ENCODE measurements around the gene FAT3. TPM values are rescaled to one million over a fixed set of nuclear protein-coding genes. Genes with fewer than 3 reads are reported as not detected.

The FAT3 gene
- polyA plus RNA-seq, 3 donors, result not detected

DNA sequence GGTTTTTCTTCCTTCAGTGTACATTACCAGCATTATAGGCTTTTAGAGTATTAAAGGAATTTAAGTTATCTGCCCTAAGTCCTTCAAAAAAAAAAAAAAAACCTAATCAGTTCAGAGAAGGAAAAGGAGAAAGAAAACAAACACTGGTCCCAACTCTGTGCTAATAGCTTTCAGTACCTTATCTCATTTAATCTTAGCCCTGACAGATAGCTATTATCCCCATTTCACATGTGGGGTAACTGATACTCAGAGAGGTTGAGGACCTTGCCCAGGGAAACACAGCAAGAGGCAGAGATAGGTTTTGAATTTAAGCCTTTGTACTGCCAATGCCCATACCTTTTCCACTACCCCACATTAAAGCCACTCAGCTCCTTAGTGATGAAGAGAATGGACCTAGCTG is 43.4 kb downstream of the FAT3 start:
- H3K36me3 Mint-ChIP-seq, result no peaks in the 10 kb centered on the region
- Histone ChIP-seq H3K4me3 (replicated peaks in 1 of 3; ENCODE audit: low read depth in 2 of 3, low read length in 3 of 3) (no peak overlapping the region), H3K27ac (ENCODE audit: low read depth in 1 of 2, low read length in 2 of 2) (no peak overlapping the region), H2AFZ (ENCODE audit: insufficient read depth, low read depth, low read length, poor library complexity, severe bottlenecking) (no peak overlapping the region), H4K20me1 (ENCODE audit: insufficient read depth, low read length) (no peaks in the 10 kb centered on the region), H3K4me1 (ENCODE audit: control insufficient read depth in 1 of 2, insufficient read depth in 2 of 2, low read length in 2 of 2) (no peaks in the 10 kb centered on the region), H3K27me3 (ENCODE audit: control insufficient read depth in 2 of 2, insufficient read depth in 2 of 2, low read length in 2 of 2) (no peaks in the 10 kb centered on the region), H3K9me3 (replicated peaks in 1 of 2; ENCODE audit: control insufficient read depth in 1 of 2, insufficient read depth in 1 of 2, low read length in 2 of 2) (no peaks in the 10 kb centered on the region), H3K36me3 (replicated peaks in 1 of 2; ENCODE audit: control insufficient read depth in 1 of 2, insufficient read depth in 2 of 2, low read length in 2 of 2) (no peaks in the 10 kb centered on the region), H3K4me2 (replicated peaks; ENCODE audit: extremely low read depth, low read length, poor library complexity, severe bottlenecking) (no peak overlapping the region), H3K9ac (ENCODE audit: insufficient read depth, low read length, poor library complexity, severe bottlenecking) (no peak overlapping the region), H3K79me2 (ENCODE audit: insufficient read depth, low read length) (no peaks in the 10 kb centered on the region)
- no peaks in the 10 kb centered on the region for H3K4me1 Mint-ChIP-seq
- no peak for DNase-seq
- H3K4me3 Mint-ChIP-seq, result no peak overlapping the region
- intact Hi-C loops (cut with micrococcal nuclease), result no loop called here
- H3K9me3 Mint-ChIP-seq, result peaks cover 0 to 4% (median 2%) of the 10 kb centered on the region in 7 donors
- peaks cover 0 to 1% (median 0%) of the 10 kb centered on the region in 3 donors for H3K27me3 Mint-ChIP-seq (ENCODE audit: low read depth in 3 of 3)
- TF ChIP-seq, protein P1, sequence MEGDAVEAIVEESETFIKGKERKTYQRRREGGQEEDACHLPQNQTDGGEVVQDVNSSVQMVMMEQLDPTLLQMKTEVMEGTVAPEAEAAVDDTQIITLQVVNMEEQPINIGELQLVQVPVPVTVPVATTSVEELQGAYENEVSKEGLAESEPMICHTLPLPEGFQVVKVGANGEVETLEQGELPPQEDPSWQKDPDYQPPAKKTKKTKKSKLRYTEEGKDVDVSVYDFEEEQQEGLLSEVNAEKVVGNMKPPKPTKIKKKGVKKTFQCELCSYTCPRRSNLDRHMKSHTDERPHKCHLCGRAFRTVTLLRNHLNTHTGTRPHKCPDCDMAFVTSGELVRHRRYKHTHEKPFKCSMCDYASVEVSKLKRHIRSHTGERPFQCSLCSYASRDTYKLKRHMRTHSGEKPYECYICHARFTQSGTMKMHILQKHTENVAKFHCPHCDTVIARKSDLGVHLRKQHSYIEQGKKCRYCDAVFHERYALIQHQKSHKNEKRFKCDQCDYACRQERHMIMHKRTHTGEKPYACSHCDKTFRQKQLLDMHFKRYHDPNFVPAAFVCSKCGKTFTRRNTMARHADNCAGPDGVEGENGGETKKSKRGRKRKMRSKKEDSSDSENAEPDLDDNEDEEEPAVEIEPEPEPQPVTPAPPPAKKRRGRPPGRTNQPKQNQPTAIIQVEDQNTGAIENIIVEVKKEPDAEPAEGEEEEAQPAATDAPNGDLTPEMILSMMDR (IDR thresholded peaks at IDR 0.05), result no peak
- no peak overlapping the region for H3K27ac Mint-ChIP-seq

- Mint-ChIP-seq H3K4me3 (no peak overlapping the region), H3K4me1 (no peaks in the 10 kb centered on the region), H3K36me3 (no peaks in the 10 kb centered on the region), H3K27me3 (ENCODE audit: low read depth in 3 of 3) (peaks cover 0 to 1% (median 0%) of the 10 kb centered on the region in 3 donors), H3K9me3 (peaks cover 0 to 4% (median 2%) of the 10 kb centered on the region in 7 donors), H3K27ac (no peak overlapping the region)
- intact Hi-C loops (cut with micrococcal nuclease), result no loop called here
- Histone ChIP-seq H3K4me3 (replicated peaks in 1 of 3; ENCODE audit: low read depth in 2 of 3, low read length in 3 of 3) (no peak overlapping the region), H3K4me1 (ENCODE audit: control insufficient read depth in 1 of 2, insufficient read depth in 2 of 2, low read length in 2 of 2) (no peaks in the 10 kb centered on the region), H3K4me2 (replicated peaks; ENCODE audit: extremely low read depth, low read length, poor library complexity, severe bottlenecking) (no peak overlapping the region), H3K27ac (ENCODE audit: low read depth in 1 of 2, low read length in 2 of 2) (no peak overlapping the region), H3K36me3 (replicated peaks in 1 of 2; ENCODE audit: control insufficient read depth in 1 of 2, insufficient read depth in 2 of 2, low read length in 2 of 2) (no peaks in the 10 kb centered on the region), H2AFZ (ENCODE audit: insufficient read depth, low read depth, low read length, poor library complexity, severe bottlenecking) (no peak overlapping the region), H3K9me3 (replicated peaks in 1 of 2; ENCODE audit: control insufficient read depth in 1 of 2, insufficient read depth in 1 of 2, low read length in 2 of 2) (no peaks in the 10 kb centered on the region), H3K9ac (ENCODE audit: insufficient read depth, low read length, poor library complexity, severe bottlenecking) (no peak overlapping the region), H3K27me3 (ENCODE audit: control insufficient read depth in 2 of 2, insufficient read depth in 2 of 2, low read length in 2 of 2) (no peaks in the 10 kb centered on the region), H3K79me2 (ENCODE audit: insufficient read depth, low read length) (no peaks in the 10 kb centered on the region), H4K20me1 (ENCODE audit: insufficient read depth, low read length) (no peaks in the 10 kb centered on the region)
- no peak for DNase-seq
- WGBS (ENCODE audit: insufficient coverage), result no CpG with 5 or more reads among the region's 1 CpG
- TF ChIP-seq, protein P1 (IDR thresholded peaks at IDR 0.05), result no peak
Observed at GRCh38 chr11:92268546-92268945, 43.9 kb downstream of the FAT3 start.

Data from CD14-positive monocyte (primary cell).